PC-9 (cell line): ENCODE results near the gene RAB10. TPM values are rescaled to one million over a fixed set of nuclear protein-coding genes. Genes with fewer than 3 reads are reported as not detected.

Experiments used
- BruUV-seq: library from RNA; stranded (reverse); fragments of 400-500 nt; replicated peaks from 2 replicates; lab custom pipeline; 2021; lab: Mats Ljungman, UMichigan
- CTCF ChIA-PET: fragments of 300-600 bp; sonication (Branson Sonifier 250); formaldehyde crosslinking; loops from one replicate; lab custom pipeline; 2022; ENCODE audit warnings: antibody characterized with exemption; lab: Charles Lee
- POLR2A ChIA-PET: fragments of 300-600 bp; sonication (Branson Sonifier 250); formaldehyde crosslinking; loops from one replicate; lab custom pipeline; 2022; ENCODE audit warnings: antibody characterized with exemption; ENCODE audit not compliant: unreplicated experiment; lab: Charles Lee
- DNase-seq, 2 experiments: peaks; one replicate each; pipeline versions ENCODE4 v3.0.0 to v3.0.0-alpha.2; 2015 to 2022; ENCODE audit warnings: mixed read lengths in 1 of 2
- H2AFZ ChIP-seq: fragments of 200-600 bp; sonication (generic); 2 replicates; pipeline ENCODE4 v1.8.1; 2017; ENCODE audit warnings: antibody characterized with exemption
- H3F3A ChIP-seq: fragments of 200-600 bp; sonication (generic); 2 replicates; pipeline ENCODE4 v1.8.1; 2017; ENCODE audit warnings: antibody characterized with exemption, mild to moderate bottlenecking, low read depth; ENCODE audit not compliant: insufficient read depth
- H3K27ac ChIP-seq: fragments of 200-600 bp; sonication (generic); 2 replicates; pipeline ENCODE4 v1.6.1; 2016; ENCODE audit warnings: mixed run types
- H3K27me3 ChIP-seq: fragments of 200-600 bp; sonication (generic); 2 replicates; pipeline ENCODE4 v1.6.1; 2016; ENCODE audit warnings: low read depth, mixed run types; ENCODE audit not compliant: insufficient read depth
- H3K36me3 ChIP-seq: fragments of 200-600 bp; sonication (generic); 2 replicates; pipeline ENCODE4 v1.6.1; 2016; ENCODE audit warnings: low read depth, mixed run types
- H3K4me1 ChIP-seq: fragments of 200-600 bp; sonication (generic); replicated peaks from 2 replicates; pipeline ENCODE4 v1.6.1; 2016; ENCODE audit warnings: mixed run types; ENCODE audit not compliant: insufficient read depth
- H3K4me2 ChIP-seq: fragments of 200-600 bp; sonication (generic); 2 replicates; pipeline ENCODE4 v1.6.1; 2017; ENCODE audit warnings: mixed run types
- H3K4me3 ChIP-seq: fragments of 200-600 bp; sonication (generic); 2 replicates; pipeline ENCODE4 v1.6.1; 2016; ENCODE audit warnings: mixed run types
- H3K79me2 ChIP-seq: fragments of 200-600 bp; sonication (generic); 2 replicates; pipeline ENCODE4 v1.6.1; 2017; ENCODE audit warnings: low read depth, mixed run types
- H3K9me2 ChIP-seq: fragments of 200-600 bp; sonication (generic); 2 replicates; pipeline ENCODE4 v1.8.1; 2017; ENCODE audit warnings: mild to moderate bottlenecking; ENCODE audit not compliant: insufficient read depth
- H3K9me3 ChIP-seq: fragments of 200-600 bp; sonication (generic); 2 replicates; pipeline ENCODE4 v1.8.1; 2016; ENCODE audit warnings: low read depth; ENCODE audit not compliant: insufficient read depth
- H4K20me1 ChIP-seq: fragments of 200-600 bp; sonication (generic); 2 replicates; pipeline ENCODE4 v1.8.1; 2017; ENCODE audit not compliant: insufficient read depth
- EZH2 ChIP-seq: fragments of 200-600 bp; sonication (generic); IDR thresholded peaks from 2 replicates; pipeline ENCODE4 v1.8.0; 2017; ENCODE audit warnings: antibody characterized with exemption, low read depth
- intact Hi-C: fragments of 100-400 bp; cut with micrococcal nuclease; formaldehyde crosslinking; loops from one replicate; pipeline ENCODE4 v1.10.0; 2022; ENCODE audit not compliant: unreplicated experiment
- total RNA-seq: library from RNA; stranded (reverse); gene quantifications from 2 replicates; pipeline ENCODE4 v1.2.3, GENCODE V29; 2021
- TF ChIP-seq, protein P1 (sequence below): fragments of 200-600 bp; sonication (generic); conservative IDR thresholded peaks from 2 replicates; pipeline ENCODE4 v1.6.1; 2017; ENCODE audit warnings: mixed run types, antibody characterized with exemption, mild to moderate bottlenecking, moderate library complexity

The RAB10 gene
- total RNA-seq, 1 experiment from 2014 or later, result 171 TPM

DNA sequence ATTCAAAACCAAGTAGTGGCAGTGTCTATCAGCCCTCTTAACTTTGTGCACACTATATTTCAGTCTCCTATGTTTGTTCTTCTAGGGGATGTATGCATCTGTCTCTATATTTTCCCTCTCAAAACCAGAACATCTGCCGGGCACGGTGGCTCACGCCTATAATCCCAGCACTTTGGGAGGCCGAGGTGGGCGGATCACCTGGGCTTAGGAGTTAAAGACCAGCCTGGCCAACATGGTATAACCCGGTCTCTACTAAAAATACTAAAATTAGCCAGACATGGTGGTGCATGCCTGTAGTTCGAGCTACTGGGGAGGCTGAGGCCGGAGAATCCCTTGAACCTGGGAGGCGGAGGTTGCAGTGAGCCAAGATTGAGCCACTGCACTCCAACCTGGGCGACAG, 129.1 kb downstream of the RAB10 start:
- H3K4me2 ChIP-seq, result no peak overlapping the region
- H3K27me3 ChIP-seq, result no peaks in the 10 kb centered on the region
- no peaks in the 10 kb centered on the region for H4K20me1 ChIP-seq
- H3K27ac ChIP-seq, result no peak overlapping the region
- no peak overlapping the region for H2AFZ ChIP-seq
- intact Hi-C loops, result no loop called here
- H3K79me2 ChIP-seq, result no peaks in the 10 kb centered on the region
- no peaks in the 10 kb centered on the region for H3K36me3 ChIP-seq
- ChIA-PET POLR2A (no interaction called here), CTCF (no interaction called here)
- H3K4me1 ChIP-seq, result no peaks in the 10 kb centered on the region
- no peak overlapping the region for H3K4me3 ChIP-seq
- no peaks in the 10 kb centered on the region for H3K9me3 ChIP-seq
- DNase-seq, result no peak
- H3F3A ChIP-seq, result no peaks in the 10 kb centered on the region
- H3K9me2 ChIP-seq, result no peaks in the 10 kb centered on the region
- no TSS peak for BruUV-seq
- no peak for TF ChIP-seq EZH2
- TF ChIP-seq, protein P1, sequence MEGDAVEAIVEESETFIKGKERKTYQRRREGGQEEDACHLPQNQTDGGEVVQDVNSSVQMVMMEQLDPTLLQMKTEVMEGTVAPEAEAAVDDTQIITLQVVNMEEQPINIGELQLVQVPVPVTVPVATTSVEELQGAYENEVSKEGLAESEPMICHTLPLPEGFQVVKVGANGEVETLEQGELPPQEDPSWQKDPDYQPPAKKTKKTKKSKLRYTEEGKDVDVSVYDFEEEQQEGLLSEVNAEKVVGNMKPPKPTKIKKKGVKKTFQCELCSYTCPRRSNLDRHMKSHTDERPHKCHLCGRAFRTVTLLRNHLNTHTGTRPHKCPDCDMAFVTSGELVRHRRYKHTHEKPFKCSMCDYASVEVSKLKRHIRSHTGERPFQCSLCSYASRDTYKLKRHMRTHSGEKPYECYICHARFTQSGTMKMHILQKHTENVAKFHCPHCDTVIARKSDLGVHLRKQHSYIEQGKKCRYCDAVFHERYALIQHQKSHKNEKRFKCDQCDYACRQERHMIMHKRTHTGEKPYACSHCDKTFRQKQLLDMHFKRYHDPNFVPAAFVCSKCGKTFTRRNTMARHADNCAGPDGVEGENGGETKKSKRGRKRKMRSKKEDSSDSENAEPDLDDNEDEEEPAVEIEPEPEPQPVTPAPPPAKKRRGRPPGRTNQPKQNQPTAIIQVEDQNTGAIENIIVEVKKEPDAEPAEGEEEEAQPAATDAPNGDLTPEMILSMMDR, result no peak

DNA sequence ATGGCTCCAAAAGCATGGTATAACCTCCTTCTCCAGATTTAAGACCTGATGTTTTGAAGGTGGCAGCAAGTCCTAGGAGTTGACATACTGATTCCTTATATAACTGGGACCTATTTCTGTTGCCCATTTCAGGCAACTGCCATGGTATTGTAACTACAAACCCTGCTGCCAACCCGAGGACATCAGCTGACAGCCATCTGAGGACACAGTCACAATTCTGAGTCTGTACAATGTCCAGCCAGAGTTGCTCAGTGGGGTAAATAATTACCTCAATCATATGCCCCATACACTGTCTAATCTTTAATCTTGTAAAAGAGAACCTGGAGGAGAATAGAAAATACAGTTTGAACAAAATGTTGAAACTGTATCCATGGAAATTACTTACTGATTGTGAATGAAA, 130.3 kb downstream of the RAB10 start:
- Histone ChIP-seq H3F3A (no peaks in the 10 kb centered on the region), H3K27ac (no peak overlapping the region), H3K79me2 (no peaks in the 10 kb centered on the region), H4K20me1 (no peaks in the 10 kb centered on the region), H3K4me2 (no peak overlapping the region), H3K4me3 (no peak overlapping the region), H3K36me3 (no peaks in the 10 kb centered on the region), H3K27me3 (no peaks in the 10 kb centered on the region), H3K9me3 (no peaks in the 10 kb centered on the region), H3K9me2 (no peaks in the 10 kb centered on the region), H2AFZ (no peak overlapping the region), H3K4me1 (no peaks in the 10 kb centered on the region)
- TF ChIP-seq, protein P1, result no peak
- TF ChIP-seq EZH2, result no peak
- DNase-seq, result no peak
- ChIA-PET POLR2A (no interaction called here), CTCF (no interaction called here)
- BruUV-seq, result no TSS peak
- intact Hi-C loops, result no loop called here

DNA sequence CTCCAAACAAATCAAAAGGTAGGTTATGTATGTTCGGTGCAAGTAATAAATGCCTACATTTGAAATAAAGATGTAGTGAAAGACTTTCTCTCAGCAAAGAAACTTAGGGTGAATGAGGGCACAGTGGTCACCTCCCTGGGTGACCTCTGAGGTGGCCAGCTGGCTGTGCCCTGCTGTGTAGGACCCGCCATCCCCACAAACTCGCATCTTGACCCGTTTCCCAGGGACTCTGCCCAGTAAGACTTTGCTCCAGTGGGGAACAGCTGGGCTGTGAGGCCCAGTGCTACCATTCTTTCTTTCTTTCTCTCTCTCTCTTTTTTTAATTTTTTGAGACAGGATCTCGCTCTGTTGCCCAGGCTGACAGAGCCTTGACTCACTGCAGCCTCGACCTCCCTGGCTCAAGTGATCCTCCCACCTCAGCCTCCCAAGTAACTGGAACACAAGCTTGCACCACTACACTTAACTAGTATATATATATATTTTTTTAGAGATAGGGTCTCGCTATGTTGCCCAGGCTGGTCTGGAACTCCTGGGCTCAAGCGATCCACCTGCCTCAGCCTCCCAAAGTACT, 130.8 kb downstream of the RAB10 start:
- ChIA-PET POLR2A (no interaction called here), CTCF (interaction anchor here (0.7 kb wide), 1 partner anchor 14 kb away, joined by 4 read pairs; no protein-coding TSS in a partner anchor)
- Histone ChIP-seq H3K27me3 (no peaks in the 10 kb centered on the region), H4K20me1 (no peaks in the 10 kb centered on the region), H3F3A (no peaks in the 10 kb centered on the region), H3K36me3 (no peaks in the 10 kb centered on the region), H3K79me2 (no peaks in the 10 kb centered on the region), H3K9me2 (no peaks in the 10 kb centered on the region), H2AFZ (no peak overlapping the region), H3K27ac (no peak overlapping the region), H3K4me1 (no peaks in the 10 kb centered on the region), H3K4me2 (no peak overlapping the region), H3K4me3 (no peak overlapping the region), H3K9me3 (no peaks in the 10 kb centered on the region)
- TF ChIP-seq, protein P1, result no peak
- TF ChIP-seq EZH2, result no peak
- no peak for DNase-seq
- BruUV-seq, result no TSS peak
- intact Hi-C loops, result no loop called here
